Endothelial cell of umbilical vein (primary cell): ENCODE results near the gene CEP63. TPM values are rescaled to one million over a fixed set of nuclear protein-coding genes. Genes with fewer than 3 reads are reported as not detected.
"Not testable (repeated sequence)": the region's sequence is repeated elsewhere in the genome, so short reads cannot be mapped to it uniquely, and the experiment has no call there.

Source experiments
- BruUV-seq: library from RNA; stranded (reverse); fragments of 400-500 nt; replicated peaks from 2 replicates; lab custom pipeline; 2021; lab: Mats Ljungman, UMichigan
- CTCF ChIA-PET: fragments of 300-600, 350-600 bp; sonication (Branson Sonifier 250); formaldehyde crosslinking; loops from one replicate; lab custom pipeline; 2021; ENCODE audit warnings: antibody characterized with exemption, inconsistent platforms; lab: Charles Lee
- POLR2A ChIA-PET: fragments of 300-600, 350-600 bp; sonication (Branson Sonifier 250); formaldehyde crosslinking; loops from one replicate; lab custom pipeline; 2021; ENCODE audit warnings: antibody characterized with exemption, inconsistent platforms; lab: Charles Lee
- DNase-seq: peaks from one replicate; pipeline ENCODE4 v3.0.0-alpha.2; 2011; ENCODE audit warnings: low read depth, low spot score
- FAIRE-seq: peaks from 2 replicates; lab custom pipeline; 2011; peaks lifted over from hg19 to GRCh38; lab: Jason Lieb, UNC
- H2AFZ ChIP-seq: 2 replicates; pipeline ENCODE4 v1.6.0; 2012; ENCODE audit warnings: low read depth, low read length, control low read depth, inconsistent platforms
- H3K27ac ChIP-seq: 2 replicates; pipeline ENCODE4 v1.5.1; 2011; ENCODE audit warnings: low read depth, mild to moderate bottlenecking, control low read depth, low read length, moderate library complexity; ENCODE audit not compliant: insufficient read depth
- H3K27me3 ChIP-seq, 2 experiments: 2 replicates each; pipeline versions ENCODE4 v1.6.0 to v1.6.1; 2011; ENCODE audit warnings: low read length in 2 of 2, mixed read lengths in 1 of 2; ENCODE audit not compliant: control insufficient read depth in 2 of 2, insufficient read depth in 2 of 2
- H3K36me3 ChIP-seq, 2 experiments: 2 replicates in 1 of 2; 3 replicates in 1 of 2; pipeline ENCODE4 v1.5.1; 2011; ENCODE audit warnings: low read length in 2 of 2, mild to moderate bottlenecking in 1 of 2, moderate library complexity in 1 of 2; ENCODE audit not compliant: control insufficient read depth in 2 of 2, insufficient read depth in 2 of 2; ENCODE audit errors: extremely low read depth in 1 of 2
- H3K4me1 ChIP-seq: 3 replicates; pipeline ENCODE4 v1.5.1; 2011; ENCODE audit warnings: mild to moderate bottlenecking, low read length; ENCODE audit not compliant: control insufficient read depth, insufficient read depth; ENCODE audit errors: extremely low read depth
- H3K4me2 ChIP-seq: 2 replicates; pipeline ENCODE4 v1.6.1; 2011; ENCODE audit warnings: low read length, control low read depth, mixed read lengths; ENCODE audit not compliant: insufficient read depth
- H3K4me3 ChIP-seq, 3 experiments: fragments of 200-600 bp in 1 of 3; sonication (generic), shearing (Covaris generic) in 1 of 3; replicated peaks in 1 of 3; 2 replicates each; pipeline ENCODE4 v1.5.1; 2011 to 2016; ENCODE audit warnings: control low read depth in 3 of 3, low read length in 3 of 3, mild to moderate bottlenecking in 2 of 3, inconsistent platforms in 1 of 3, low read depth in 1 of 3, moderate library complexity in 1 of 3; ENCODE audit not compliant: insufficient read depth in 1 of 3
- H3K79me2 ChIP-seq: 2 replicates; pipeline ENCODE4 v1.6.0; 2012; ENCODE audit warnings: low read length, inconsistent platforms; ENCODE audit not compliant: control insufficient read depth, insufficient read depth
- H3K9ac ChIP-seq: replicated peaks from 2 replicates; pipeline ENCODE3; 2011; ENCODE audit warnings: low read length, control low read depth; ENCODE audit not compliant: insufficient read depth; ENCODE audit errors: extremely low read depth
- H3K9me1 ChIP-seq: replicated peaks from 3 replicates; pipeline ENCODE4 v1.6.0; 2011; ENCODE audit warnings: mild to moderate bottlenecking, low read length; ENCODE audit not compliant: control insufficient read depth, insufficient read depth; ENCODE audit errors: extremely low read depth
- H3K9me3 ChIP-seq: replicated peaks from 2 replicates; pipeline ENCODE4 v1.5.1; 2012; ENCODE audit warnings: low read length, inconsistent platforms; ENCODE audit not compliant: control insufficient read depth, insufficient read depth
- H4K20me1 ChIP-seq: replicated peaks from 2 replicates; pipeline ENCODE3; 2011; ENCODE audit warnings: mild to moderate bottlenecking, low read length; ENCODE audit not compliant: control insufficient read depth, insufficient read depth; ENCODE audit errors: extremely low read depth
- CTCF ChIP-seq, 2 donors: IDR thresholded peaks; 1 replicate in 1 of 2; 2 replicates in 1 of 2; pipeline ENCODE4 v1.5.1; 2011; ENCODE audit warnings: low read length in 2 of 2, mild to moderate bottlenecking in 2 of 2, moderate library complexity in 2 of 2, control low read depth in 1 of 2, inconsistent platforms in 1 of 2, low read depth in 1 of 2; ENCODE audit not compliant: insufficient read depth in 1 of 2; ENCODE audit errors: extremely low read depth in 1 of 2
- EZH2 ChIP-seq: IDR thresholded peaks from 2 replicates; pipeline ENCODE4 v1.6.1; 2012; ENCODE audit warnings: borderline replicate concordance, low read depth, mild to moderate bottlenecking, moderate library complexity, low read length, inconsistent platforms; ENCODE audit not compliant: severe bottlenecking
- FOS ChIP-seq: IDR thresholded peaks from 2 replicates; pipeline ENCODE4 v1.6.1; 2011; ENCODE audit warnings: mild to moderate bottlenecking, low read length, moderate library complexity, borderline replicate concordance; ENCODE audit not compliant: insufficient read depth
- GATA2 ChIP-seq: IDR thresholded peaks from 2 replicates; pipeline ENCODE4 v1.7.0; 2011; ENCODE audit warnings: low read depth, mild to moderate bottlenecking, moderate library complexity, mixed read lengths, low read length; ENCODE audit not compliant: insufficient read length, insufficient read depth
- JUN ChIP-seq: IDR thresholded peaks from 2 replicates; pipeline ENCODE4 v1.6.1; 2011; ENCODE audit warnings: borderline replicate concordance, low read depth; ENCODE audit not compliant: insufficient read length, insufficient read depth
- MYC ChIP-seq: IDR thresholded peaks from one replicate; pipeline ENCODE4 v1.6.1; 2011; ENCODE audit warnings: mild to moderate bottlenecking, low read depth, low read length
- POLR2A ChIP-seq: IDR thresholded peaks from 2 replicates; pipeline ENCODE4 v1.6.1; 2012; ENCODE audit warnings: low read depth, mild to moderate bottlenecking, control low read depth, low read length
- POLR2AphosphoS5 ChIP-seq: IDR thresholded peaks from 2 replicates; pipeline ENCODE4 v1.6.1; 2012; ENCODE audit warnings: low read depth, mild to moderate bottlenecking, control low read depth, low read length, moderate library complexity; ENCODE audit not compliant: insufficient read depth
- dilution Hi-C: fragments of 300-500 bp; cut with MboI; formaldehyde crosslinking; loops from one replicate; pipeline ENCODE4 v1.15.0; 2019; ENCODE audit warnings: low sequenced_read_pairs; ENCODE audit not compliant: extremely low pct_ligation_motif_present
- intact Hi-C: fragments of 100-400 bp; cut with micrococcal nuclease; formaldehyde crosslinking; loops from one replicate; pipeline ENCODE4 v1.10.0; 2022
- polyA plus RNA-seq, 4 experiments: library from polyadenylated mRNA; depleted of rRNA in 3 of 4; stranded (reverse) in 3 of 4; unstranded in 1 of 4; fragments of >200 nt; gene quantifications; 2 replicates each; pipeline versions ENCODE4 v1.2.1 to v1.2.3, GENCODE V29; 2011 to 2012; ENCODE audit warnings: missing spikeins in 1 of 4
- total RNA-seq: library from RNA; stranded (reverse); gene quantifications from 2 replicates; pipeline ENCODE4 v1.2.3, GENCODE V29; 2021
- TF ChIP-seq, protein P1 (sequence below): IDR thresholded peaks from 2 replicates; pipeline ENCODE4 v1.6.1; 2011; ENCODE audit not compliant: insufficient read depth, insufficient read length

The CEP63 gene
- total and polyA plus RNA-seq, 2 donors (not counting 3 experiments of a cell fraction or from before 2014, with no cell fraction given) = 5.7 to 29.4 TPM

DNA sequence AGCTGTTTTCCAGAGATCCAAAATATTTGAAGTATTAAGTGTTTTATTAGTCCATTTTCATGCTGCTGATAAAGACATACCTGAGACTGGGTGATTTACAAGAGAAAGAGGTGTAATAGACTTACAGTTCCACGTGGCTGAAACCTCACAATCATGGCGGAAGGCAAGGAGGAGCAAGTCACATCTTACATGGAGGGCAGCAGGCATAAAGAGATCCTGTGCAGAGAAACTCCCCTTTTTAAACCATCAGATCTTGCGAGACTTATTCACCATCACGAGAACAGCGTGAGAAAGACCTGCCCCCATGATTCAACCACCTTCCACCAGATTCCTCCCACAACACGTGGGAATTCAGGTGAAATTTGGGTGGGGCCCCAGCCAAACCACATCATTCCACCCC, 82.9 kb downstream of the CEP63 start:
- TF ChIP-seq JUN (no peak), GATA2 (no peak), CTCF (IDR thresholded peaks at IDR 0.05; ENCODE audit: extremely low read depth in 1 of 2, insufficient read depth in 1 of 2, low read depth in 1 of 2, low read length in 2 of 2) (no peak), POLR2A (no peak), MYC (no peak), FOS (no peak), POLR2AphosphoS5 (no peak), EZH2 (no peak)
- TF ChIP-seq, protein P1, sequence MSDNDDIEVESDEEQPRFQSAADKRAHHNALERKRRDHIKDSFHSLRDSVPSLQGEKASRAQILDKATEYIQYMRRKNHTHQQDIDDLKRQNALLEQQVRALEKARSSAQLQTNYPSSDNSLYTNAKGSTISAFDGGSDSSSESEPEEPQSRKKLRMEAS = no peak
- ChIA-PET CTCF (no interaction called here), POLR2A (no interaction called here)
- FAIRE-seq (no peak), DNase-seq (no peak)
- no peak overlapping the region for H3K27ac ChIP-seq
- H3K4me3 ChIP-seq = no peak overlapping the region
- no peak overlapping the region for H2AFZ ChIP-seq
- dilution Hi-C loops (no loop called here), intact Hi-C loops (no loop called here)
- no peaks in the 10 kb centered on the region for H3K79me2 ChIP-seq
- H3K9me1 ChIP-seq = no peaks in the 10 kb centered on the region
- BruUV-seq = no TSS peak
- H4K20me1 ChIP-seq = no peaks in the 10 kb centered on the region
- H3K9me3 ChIP-seq = no peaks in the 10 kb centered on the region
- no peak overlapping the region for H3K9ac ChIP-seq
- H3K27me3 ChIP-seq = no peaks in the 10 kb centered on the region
- no peaks in the 10 kb centered on the region for H3K4me1 ChIP-seq
- no peak overlapping the region for H3K4me2 ChIP-seq
- no peaks in the 10 kb centered on the region for H3K36me3 ChIP-seq

GRCh38 chr3:134569899-134570298, 84.0 kb downstream of the CEP63 start:
- H2AFZ ChIP-seq, H3K36me3 ChIP-seq, H3K27ac ChIP-seq, DNase-seq, FAIRE-seq, POLR2A ChIA-PET, H3K9ac ChIP-seq, H4K20me1 ChIP-seq, H3K4me2 ChIP-seq, CTCF ChIA-PET, H3K9me1 ChIP-seq, dilution Hi-C loops, BruUV-seq, H3K27me3 ChIP-seq, H3K4me1 ChIP-seq, intact Hi-C loops, H3K4me3 ChIP-seq, H3K9me3 ChIP-seq, H3K79me2 ChIP-seq: not testable (repeated sequence)
